GM12891 (cell line): ENCODE measurements around the gene GRIK3.

Experiments
- DNase-seq: peaks from one replicate; pipeline ENCODE4 v3.0.0; 2011; ENCODE audit warnings: low spot score; ENCODE audit not compliant: insufficient read length
- FAIRE-seq: peaks from 2 replicates; lab custom pipeline; 2011; peaks lifted over from hg19 to GRCh38; lab: Jason Lieb, UNC
- PAX5 ChIP-seq: IDR thresholded peaks from 2 replicates; pipeline ENCODE4 v1.6.1; 2011; ENCODE audit warnings: low read length, moderate library complexity, mild to moderate bottlenecking; ENCODE audit not compliant: insufficient read depth, severe bottlenecking
- POLR2A ChIP-seq: IDR thresholded peaks from 2 replicates; pipeline ENCODE4 v1.6.1; 2011; ENCODE audit warnings: low read depth, low read length, control low read depth
- POLR2AphosphoS5 ChIP-seq: IDR thresholded peaks from 2 replicates; pipeline ENCODE4 v1.6.1; 2011; ENCODE audit warnings: low read depth, low read length, control low read depth
- POU2F2 ChIP-seq: IDR thresholded peaks from 2 replicates; pipeline ENCODE4 v1.6.1; 2011; ENCODE audit warnings: low read depth, mild to moderate bottlenecking, control low read depth, low read length, moderate library complexity
- SPI1 ChIP-seq: IDR thresholded peaks from 2 replicates; pipeline ENCODE4 v1.6.1; 2011; ENCODE audit warnings: low read depth, low read length, control low read depth
- TAF1 ChIP-seq: IDR thresholded peaks from 2 replicates; pipeline ENCODE4 v1.6.1; 2011; ENCODE audit warnings: low read depth, low read length, control low read depth

The GRIK3 gene

DNA sequence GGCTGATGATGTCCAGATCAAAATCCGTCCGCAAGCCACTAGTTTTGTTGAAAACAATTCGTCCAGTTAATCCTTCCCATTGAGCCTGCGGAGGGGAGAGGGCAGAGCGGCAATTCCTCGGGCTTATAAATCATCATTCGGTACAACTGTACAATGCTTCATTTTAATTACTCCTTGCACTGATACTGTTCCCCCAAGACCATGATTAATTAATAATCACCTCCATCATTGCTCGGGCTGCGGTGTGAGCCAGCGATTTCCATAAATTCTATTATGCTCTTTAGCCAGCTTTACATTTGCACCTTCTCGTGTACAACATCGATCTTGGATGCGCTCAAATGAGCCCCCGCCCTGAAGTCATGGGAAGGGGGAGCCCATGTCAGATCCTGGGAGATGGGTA is 180.7 kb downstream of the GRIK3 start:
- TF ChIP-seq TAF1 (no peak), PAX5 (no peak), POLR2AphosphoS5 (no peak), POLR2A (no peak), SPI1 (no peak), POU2F2 (no peak)
- FAIRE-seq: no peak

DNA sequence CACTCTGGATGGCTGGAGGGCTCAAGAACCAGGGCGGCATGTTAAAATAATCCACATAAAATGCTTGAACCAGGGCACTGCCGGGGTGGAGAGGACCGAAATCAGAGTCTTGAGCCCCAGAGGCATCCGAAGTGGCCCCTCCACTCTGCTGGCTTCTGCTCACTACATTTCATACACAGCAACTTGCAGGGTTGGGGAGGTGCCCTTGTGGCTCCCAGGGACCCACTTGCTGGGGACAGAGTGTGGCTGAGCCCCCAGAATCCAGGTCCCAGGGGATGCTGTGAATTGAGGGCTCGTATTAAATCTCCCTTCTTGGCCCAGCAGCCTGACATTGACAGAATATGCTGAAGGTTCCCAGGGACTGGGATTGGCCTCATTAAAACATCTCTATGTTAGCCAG is 181.7 kb downstream of the GRIK3 start:
- TF ChIP-seq TAF1: no peak
- TF ChIP-seq POLR2A: no peak
- TF ChIP-seq POLR2AphosphoS5: no peak
- no peak for TF ChIP-seq SPI1
- TF ChIP-seq PAX5: no peak
- TF ChIP-seq POU2F2: no peak
- FAIRE-seq: no peak

More for the DNA sequence above, 180.7 kb downstream of the GRIK3 start:
- DNase-seq: no peak

DNA sequence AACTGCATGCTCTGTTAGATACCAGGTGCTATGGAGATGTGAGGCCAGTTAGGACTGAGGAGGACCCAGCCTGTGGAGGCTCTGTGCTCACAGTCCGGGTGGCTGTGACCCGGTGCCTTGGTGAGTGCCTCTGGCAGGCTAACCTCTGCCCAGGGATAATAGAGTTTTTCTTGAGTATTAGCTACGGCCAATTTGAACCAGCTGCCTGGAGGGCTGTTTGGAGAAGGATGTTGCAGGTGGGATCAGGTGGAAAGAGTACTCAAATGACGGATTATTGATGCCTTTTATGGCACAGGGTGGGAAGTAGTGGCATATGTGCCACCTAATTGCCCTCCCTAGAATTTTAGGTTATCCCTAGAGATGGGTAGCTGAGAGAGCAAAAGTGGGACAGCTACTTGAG is 182.7 kb downstream of the GRIK3 start:
- TF ChIP-seq TAF1: no peak
- no peak for TF ChIP-seq PAX5
- no peak for TF ChIP-seq POU2F2
- no peak for TF ChIP-seq POLR2A
- FAIRE-seq: no peak
- DNase-seq: no peak

More for the DNA sequence above, 181.7 kb downstream of the GRIK3 start:
- no peak for DNase-seq

DNA sequence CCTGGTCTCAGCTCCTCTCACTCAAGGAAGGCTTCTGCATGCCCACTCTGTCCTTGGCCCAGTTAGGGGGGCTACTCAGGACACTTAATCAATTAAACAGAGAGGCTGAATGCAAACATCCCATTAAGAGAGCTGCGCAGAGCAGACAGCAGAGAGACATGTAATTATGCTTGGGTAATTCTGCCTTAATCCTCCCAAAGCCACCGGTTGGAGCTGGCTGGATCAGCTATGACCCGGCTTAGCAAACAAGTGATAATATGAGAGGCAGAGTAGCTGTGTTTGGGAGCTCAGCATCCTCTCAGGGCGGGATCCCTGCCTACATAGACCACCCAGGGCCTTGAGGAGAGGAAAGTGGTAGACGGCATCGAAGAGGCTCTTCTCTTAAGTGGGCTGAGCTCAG is 183.2 kb downstream of the GRIK3 start:
- no peak for FAIRE-seq
- TF ChIP-seq PAX5 (no peak), TAF1 (no peak), POLR2AphosphoS5 (no peak), POLR2A (no peak), POU2F2 (no peak), SPI1 (no peak)
- DNase-seq: no peak

DNA sequence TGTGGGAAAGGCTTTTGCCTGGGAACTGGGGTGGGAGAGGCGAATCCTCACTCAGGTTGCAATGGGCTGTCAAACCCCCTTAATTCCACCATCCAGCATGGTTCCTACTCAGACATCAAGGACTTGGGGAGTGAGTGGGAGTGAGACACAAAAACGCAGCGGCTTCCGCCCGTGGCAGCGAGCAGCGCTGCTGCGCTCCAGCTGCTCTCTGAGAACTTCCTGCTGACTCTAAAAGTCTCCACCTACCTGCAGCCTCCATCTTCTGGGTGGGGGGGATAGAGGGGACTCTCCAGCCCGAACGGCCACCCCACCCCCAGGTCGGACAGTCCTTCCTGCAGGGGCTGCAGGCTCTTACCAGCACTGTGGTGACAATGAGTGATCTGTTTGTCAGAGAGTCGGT is 184.4 kb downstream of the GRIK3 start:
- FAIRE-seq: no peak
- no peak for DNase-seq
- TF ChIP-seq TAF1 (no peak), POU2F2 (no peak), POLR2A (no peak), POLR2AphosphoS5 (no peak), PAX5 (no peak), SPI1 (no peak)

DNA sequence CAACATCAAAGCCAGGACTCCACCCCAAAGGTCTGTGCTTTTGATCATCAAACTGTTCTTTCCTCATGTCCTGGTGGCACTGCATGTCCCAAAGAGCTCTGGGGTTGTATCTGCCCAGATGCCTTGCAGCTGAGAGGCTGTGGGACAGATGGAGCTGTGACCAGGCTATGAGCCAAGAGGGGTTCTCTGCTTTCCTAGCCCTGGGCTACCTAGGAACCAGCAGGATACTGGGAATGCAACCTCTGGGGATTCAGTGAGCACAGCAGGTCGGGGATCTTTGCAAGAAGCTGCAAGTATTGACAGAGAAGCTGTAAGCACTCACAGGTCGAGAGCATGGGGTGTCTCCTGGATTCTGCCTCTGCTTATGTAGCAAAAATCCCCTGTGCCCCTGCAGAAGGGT is 186.6 kb downstream of the GRIK3 start:
- no peak for FAIRE-seq
- DNase-seq: no peak
- TF ChIP-seq POLR2A: no peak
- no peak for TF ChIP-seq POU2F2
- no peak for TF ChIP-seq POLR2AphosphoS5
- no peak for TF ChIP-seq TAF1
- no peak for TF ChIP-seq PAX5
- TF ChIP-seq SPI1: no peak

DNA sequence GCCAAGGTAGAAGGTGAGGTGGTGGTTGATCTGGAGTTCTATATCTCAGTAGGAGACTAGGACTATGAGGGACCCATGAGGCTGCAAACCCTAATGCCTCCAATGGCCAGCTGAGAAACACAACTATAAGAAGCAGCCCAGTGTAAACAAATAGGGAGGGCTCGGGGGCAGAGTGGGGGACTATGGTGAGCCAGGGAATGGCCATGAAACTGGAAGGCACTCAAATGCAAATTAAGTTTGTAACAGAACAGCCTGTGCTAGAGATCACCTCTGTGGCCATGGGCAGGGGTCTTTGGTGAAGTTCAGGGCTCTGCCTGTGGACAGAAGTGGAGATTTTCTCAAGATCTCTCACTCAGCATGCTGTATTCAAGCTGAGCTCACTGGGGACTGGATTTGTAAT is 187.1 kb downstream of the GRIK3 start:
- FAIRE-seq (no peak), DNase-seq (no peak)
- TF ChIP-seq POU2F2 (no peak), PAX5 (no peak), TAF1 (no peak), POLR2AphosphoS5 (no peak), POLR2A (no peak), SPI1 (no peak)

DNA sequence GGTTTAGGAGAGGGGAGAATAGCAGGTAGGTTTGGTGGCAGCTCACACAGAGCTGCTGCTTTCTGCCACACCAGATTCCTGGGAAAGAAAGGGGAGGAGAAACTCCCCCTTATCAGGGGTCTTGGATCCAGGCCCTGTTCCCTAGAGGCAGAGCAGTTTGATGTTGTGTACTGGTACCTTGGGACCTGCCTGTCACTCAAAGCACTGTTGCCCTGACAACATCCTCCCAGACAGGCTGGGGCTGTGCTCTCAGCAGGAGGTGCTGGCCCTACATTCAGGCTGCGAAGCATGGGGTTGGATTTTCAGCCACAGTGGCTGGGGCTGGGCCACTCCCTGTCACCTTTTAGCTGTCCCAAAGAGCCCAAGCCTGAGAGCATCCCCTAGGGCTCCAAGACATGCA is 188.0 kb downstream of the GRIK3 start:
- no peak for DNase-seq
- FAIRE-seq: no peak
- TF ChIP-seq TAF1 (no peak), PAX5 (no peak), POLR2A (no peak), POLR2AphosphoS5 (no peak), SPI1 (no peak), POU2F2 (no peak)

DNA sequence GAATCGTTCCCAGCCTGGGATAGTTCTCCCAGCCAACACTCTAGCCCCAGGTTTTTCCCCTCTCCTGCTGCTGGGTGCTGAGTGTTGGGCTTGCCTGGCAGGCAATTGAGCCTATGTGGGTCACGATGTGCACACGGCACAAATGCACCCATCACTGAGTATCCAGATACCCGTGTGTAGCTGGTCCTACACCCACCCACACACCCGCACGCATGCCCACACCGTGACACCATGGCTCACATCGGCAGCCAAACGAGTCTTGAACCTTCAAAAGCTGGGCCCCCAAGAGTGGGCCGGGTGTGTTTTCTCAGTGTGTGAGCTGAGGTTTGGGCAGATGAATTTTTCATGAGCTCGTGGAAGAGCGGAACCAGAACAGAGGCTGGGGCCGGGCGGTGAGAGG is 188.5 kb downstream of the GRIK3 start:
- no peak for DNase-seq
- FAIRE-seq: no peak
- TF ChIP-seq TAF1: no peak
- no peak for TF ChIP-seq POU2F2
- TF ChIP-seq POLR2AphosphoS5: no peak
- TF ChIP-seq POLR2A: no peak
- TF ChIP-seq PAX5: no peak
- no peak for TF ChIP-seq SPI1

DNA sequence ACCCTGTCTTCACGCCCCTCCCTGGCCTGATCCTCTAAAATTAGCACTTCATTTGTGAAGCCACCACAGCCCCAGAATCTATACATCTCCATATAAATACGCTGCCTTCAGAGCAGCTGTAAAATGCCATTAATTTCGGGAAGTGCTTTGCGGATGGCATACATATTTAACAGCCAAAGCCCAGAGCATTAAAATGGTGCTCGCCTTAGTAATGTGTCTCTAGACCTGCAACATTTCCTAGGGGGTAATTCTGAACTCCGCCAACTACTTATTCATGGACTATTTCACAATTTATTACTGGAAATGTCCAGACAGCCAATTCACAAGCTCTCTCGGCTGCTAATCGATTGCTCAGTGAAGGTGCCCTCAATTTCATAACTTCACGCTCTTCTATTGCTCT is 189.4 kb downstream of the GRIK3 start:
- no peak for DNase-seq
- no peak for FAIRE-seq
- TF ChIP-seq POLR2AphosphoS5: no peak
- no peak for TF ChIP-seq POLR2A
- no peak for TF ChIP-seq POU2F2
- TF ChIP-seq PAX5: no peak
- no peak for TF ChIP-seq SPI1
- no peak for TF ChIP-seq TAF1
